Cardiac muscle cell (in vitro differentiated cells and primary cell): ENCODE results near the gene SMIM14. TPM values are rescaled to one million over a fixed set of nuclear protein-coding genes. Genes with fewer than 3 reads are reported as not detected.
"Not testable (repeated sequence)": the region's sequence is repeated elsewhere in the genome, so short reads cannot be mapped to it uniquely, and the experiment has no call there.

Experiments
- DNase-seq, 2 donors: peaks; one replicate each; pipeline versions ENCODE4 v3.0.0 to v3.0.0-alpha.2; 2010 to 2017; ENCODE audit warnings: low read depth in 1 of 2, low spot score in 1 of 2
- H3K27ac ChIP-seq: fragments of 200-600 bp; sonication (generic); 2 replicates; pipeline ENCODE4 v1.5.1; 2016
- H3K27me3 ChIP-seq: fragments of 200-600 bp; sonication (generic); 2 replicates; pipeline ENCODE4 v1.6.0; 2016; ENCODE audit warnings: control low read depth
- H3K36me3 ChIP-seq: fragments of 200-600 bp; sonication (generic); 2 replicates; pipeline ENCODE4 v1.5.1; 2016; ENCODE audit warnings: control low read depth
- H3K4me1 ChIP-seq: fragments of 200-600 bp; sonication (generic); 2 replicates; pipeline ENCODE4 v1.8.1; 2017; ENCODE audit warnings: low read depth, mild to moderate bottlenecking, mixed run types
- H3K4me3 ChIP-seq: fragments of 200-600 bp; sonication (generic); 2 replicates; pipeline ENCODE4 v1.5.1; 2016; ENCODE audit warnings: mild to moderate bottlenecking
- H3K9me3 ChIP-seq: fragments of 200-600 bp; sonication (generic); 2 replicates; pipeline ENCODE4 v1.5.1; 2017; ENCODE audit warnings: low read depth, mild to moderate bottlenecking, control low read depth
- polyA plus RNA-seq: library from polyadenylated mRNA; unstranded; fragments of >200 nt; fragmentation: Nextera tagmentation; extraction: Ambion mirVana; gene quantifications from 2 replicates; pipeline ENCODE4 v1.2.1, GENCODE V29; 2016
- total RNA-seq: library from RNA; depleted of rRNA; stranded (reverse); fragments of >200 nt; gene quantifications from 2 replicates; pipeline ENCODE4 v1.2.3, GENCODE V29; 2016
- TF ChIP-seq, protein P1 (sequence below): IDR thresholded peaks from 2 replicates; pipeline ENCODE4 v1.5.1; 2012; ENCODE audit warnings: low read depth, mild to moderate bottlenecking, low read length

The SMIM14 gene
- total and polyA plus RNA-seq, 2 experiments from 2014 or later = 5.2 to 35.9 TPM

- DNase-seq = no peak
- TF ChIP-seq, protein P1, sequence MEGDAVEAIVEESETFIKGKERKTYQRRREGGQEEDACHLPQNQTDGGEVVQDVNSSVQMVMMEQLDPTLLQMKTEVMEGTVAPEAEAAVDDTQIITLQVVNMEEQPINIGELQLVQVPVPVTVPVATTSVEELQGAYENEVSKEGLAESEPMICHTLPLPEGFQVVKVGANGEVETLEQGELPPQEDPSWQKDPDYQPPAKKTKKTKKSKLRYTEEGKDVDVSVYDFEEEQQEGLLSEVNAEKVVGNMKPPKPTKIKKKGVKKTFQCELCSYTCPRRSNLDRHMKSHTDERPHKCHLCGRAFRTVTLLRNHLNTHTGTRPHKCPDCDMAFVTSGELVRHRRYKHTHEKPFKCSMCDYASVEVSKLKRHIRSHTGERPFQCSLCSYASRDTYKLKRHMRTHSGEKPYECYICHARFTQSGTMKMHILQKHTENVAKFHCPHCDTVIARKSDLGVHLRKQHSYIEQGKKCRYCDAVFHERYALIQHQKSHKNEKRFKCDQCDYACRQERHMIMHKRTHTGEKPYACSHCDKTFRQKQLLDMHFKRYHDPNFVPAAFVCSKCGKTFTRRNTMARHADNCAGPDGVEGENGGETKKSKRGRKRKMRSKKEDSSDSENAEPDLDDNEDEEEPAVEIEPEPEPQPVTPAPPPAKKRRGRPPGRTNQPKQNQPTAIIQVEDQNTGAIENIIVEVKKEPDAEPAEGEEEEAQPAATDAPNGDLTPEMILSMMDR = no peak
- Histone ChIP-seq H3K9me3 (no peaks in the 10 kb centered on the region), H3K36me3 (no peaks in the 10 kb centered on the region), H3K4me3 (no peak overlapping the region), H3K27me3 (no peaks in the 10 kb centered on the region), H3K4me1 (peaks cover 15% of the 10 kb centered on the region), H3K27ac (no peak overlapping the region)
Measured at GRCh38 chr4:39617534-39617933, 21.1 kb downstream of the SMIM14 start.

DNA sequence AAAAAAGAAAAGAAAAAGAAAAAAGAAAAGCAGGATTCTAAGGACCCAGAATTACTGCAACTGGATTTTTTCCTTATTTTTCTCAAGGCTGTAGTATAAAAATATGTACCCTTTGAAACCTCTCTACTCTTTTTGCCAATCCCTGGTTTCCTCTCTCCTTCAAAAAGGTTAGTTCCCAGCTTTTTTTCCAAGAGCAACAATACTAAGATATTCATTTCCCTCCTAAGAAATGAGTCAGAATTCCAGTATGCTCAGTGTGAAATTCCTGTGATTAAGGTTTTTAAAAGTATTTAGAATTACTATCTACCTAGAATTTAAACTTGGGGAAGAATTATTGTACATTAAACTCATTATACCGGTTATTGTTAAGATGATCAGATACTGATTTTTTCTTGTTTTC, 22.0 kb downstream of the SMIM14 start:
- H3K4me3 ChIP-seq = no peak overlapping the region
- peak in 1 of 2 donors; percentile 51 for DNase-seq
- no peaks in the 10 kb centered on the region for H3K9me3 ChIP-seq
- no peaks in the 10 kb centered on the region for H3K27me3 ChIP-seq
- H3K36me3 ChIP-seq = no peaks in the 10 kb centered on the region
- peaks cover 15% of the 10 kb centered on the region for H3K4me1 ChIP-seq
- TF ChIP-seq, protein P1 = no peak
- H3K27ac ChIP-seq = no peak overlapping the region

GRCh38 chr4:39616112-39616511, 22.6 kb downstream of the SMIM14 start:
- not testable (repeated sequence) for H3K27me3 ChIP-seq, DNase-seq, H3K27ac ChIP-seq, H3K9me3 ChIP-seq, H3K36me3 ChIP-seq, H3K4me3 ChIP-seq
- H3K4me1 ChIP-seq = peaks cover 15% of the 10 kb centered on the region

GRCh38 chr4:39614487-39615162, 24.0 kb downstream of the SMIM14 start:
- Histone ChIP-seq H3K27me3 (no peaks in the 10 kb centered on the region), H3K4me1 (peaks cover 15% of the 10 kb centered on the region), H3K36me3 (no peaks in the 10 kb centered on the region), H3K9me3 (no peaks in the 10 kb centered on the region), H3K4me3 (no peak overlapping the region), H3K27ac (no peak overlapping the region)
- TF ChIP-seq, protein P1 = no peak
- DNase-seq = peak in 1 of 2 donors; percentile 69

DNA sequence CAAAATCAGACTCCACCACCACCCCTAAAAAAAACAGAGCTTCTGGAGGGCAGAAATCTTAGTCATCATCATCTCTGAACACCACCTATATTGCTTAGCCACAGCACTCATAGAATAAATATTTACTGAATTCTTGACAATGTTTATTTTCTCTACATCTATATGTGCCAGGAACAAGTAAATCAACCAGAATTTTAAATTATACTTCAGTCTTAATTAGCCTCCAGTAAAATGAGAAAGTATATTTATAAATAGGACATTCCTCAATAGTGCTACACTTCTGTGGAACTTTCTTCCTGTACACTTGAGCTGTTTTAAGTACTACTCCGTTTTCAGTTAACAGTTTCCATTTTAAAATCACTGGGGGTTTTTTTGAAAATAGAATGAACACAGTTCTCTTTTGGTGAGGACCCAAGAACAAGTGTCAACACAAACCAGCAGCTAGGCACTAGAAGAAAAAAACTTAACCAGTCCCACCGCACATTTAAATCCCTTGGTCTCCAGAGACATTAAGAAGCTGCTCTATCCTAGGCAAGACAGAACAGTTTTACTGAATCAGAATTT, 25.5 kb downstream of the SMIM14 start:
- TF ChIP-seq, protein P1 = no peak
- Histone ChIP-seq H3K4me3 (no peak overlapping the region), H3K27ac (peak overlapping the region; percentile 90), H3K4me1 (peaks cover 15% of the 10 kb centered on the region), H3K9me3 (no peaks in the 10 kb centered on the region), H3K36me3 (no peaks in the 10 kb centered on the region), H3K27me3 (no peaks in the 10 kb centered on the region)
- peak in 1 of 2 donors; percentile 30 for DNase-seq

DNA sequence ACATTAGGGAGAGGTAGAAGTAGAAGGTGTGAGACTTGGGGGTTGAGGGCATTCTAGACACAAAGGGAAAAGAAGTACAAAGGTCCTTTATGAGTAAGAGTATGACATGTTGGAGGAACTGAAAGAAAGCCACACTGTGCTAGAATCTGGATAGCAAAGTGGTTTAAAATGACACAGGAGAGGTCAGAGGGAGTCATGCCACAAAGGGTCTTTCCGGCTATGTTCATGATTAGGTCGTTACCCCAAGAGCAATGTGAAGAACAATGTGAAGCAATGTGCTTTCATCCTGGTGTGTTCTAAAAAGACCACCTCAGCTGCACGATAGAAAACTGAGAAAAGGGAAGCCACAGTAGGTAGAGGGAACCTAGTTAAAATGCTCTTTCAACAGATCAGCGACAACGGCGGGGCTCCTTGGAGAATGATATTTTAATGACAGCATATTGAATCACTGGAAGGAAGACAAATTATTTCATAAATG, 29.2 kb downstream of the SMIM14 start:
- no peak for DNase-seq

More for the DNA sequence above, 29.2 kb downstream of the SMIM14 start:
- TF ChIP-seq, protein P1 = no peak
- no peak overlapping the region for H3K27ac ChIP-seq
- no peaks in the 10 kb centered on the region for H3K27me3 ChIP-seq
- H3K4me3 ChIP-seq = no peak overlapping the region
- peaks cover 4% of the 10 kb centered on the region for H3K36me3 ChIP-seq
- no peaks in the 10 kb centered on the region for H3K9me3 ChIP-seq
- peaks cover 15% of the 10 kb centered on the region for H3K4me1 ChIP-seq
